H1 (cell line): Measurements from ENCODE around the gene CEP41. TPM values are rescaled to one million over a fixed set of nuclear protein-coding genes. Genes with fewer than 3 reads are reported as not detected.

ENCODE experiments used
- BCL11A ChIP-seq, 2 experiments: IDR thresholded peaks; one replicate each; pipeline ENCODE4 v1.6.1; 2011; ENCODE audit warnings: low read depth in 2 of 2, low read length in 2 of 2, mild to moderate bottlenecking in 2 of 2
- E2F6 ChIP-seq: IDR thresholded peaks from 2 replicates; pipeline ENCODE4 v1.6.1; 2012; ENCODE audit warnings: inconsistent platforms
- GTF2F1 ChIP-seq: IDR thresholded peaks from 2 replicates; pipeline ENCODE4 v1.6.1; 2012; ENCODE audit warnings: low read depth, low read length, improper control_type of control experiment, borderline replicate concordance
- HDAC2 ChIP-seq, 2 experiments: fragments of 300-600 bp in 1 of 2; sonication (generic) in 1 of 2; IDR thresholded peaks; 2 replicates each; pipeline ENCODE4 v1.6.1; 2011 to 2012; ENCODE audit warnings: low read depth in 2 of 2, low read length in 2 of 2, mild to moderate bottlenecking in 2 of 2, moderate library complexity in 2 of 2, borderline replicate concordance in 1 of 2, inconsistent platforms in 1 of 2
- MAFK ChIP-seq: IDR thresholded peaks from 2 replicates; pipeline ENCODE4 v1.6.1; 2012; ENCODE audit warnings: low read depth, mild to moderate bottlenecking, improper control_type of control experiment, low read length
- NRF1 ChIP-seq: IDR thresholded peaks from 2 replicates; pipeline ENCODE4 v1.6.1; 2011; ENCODE audit warnings: mild to moderate bottlenecking, low read depth, low read length, improper control_type of control experiment
- SAP30 ChIP-seq: fragments of 300-600 bp; sonication (generic); IDR thresholded peaks from 2 replicates; pipeline ENCODE4 v1.7.1; 2012; ENCODE audit warnings: low read length, moderate library complexity, mild to moderate bottlenecking, inconsistent platforms; ENCODE audit not compliant: insufficient read depth, insufficient replicate concordance
- SIX5 ChIP-seq: IDR thresholded peaks from 2 replicates; pipeline ENCODE4 v1.6.1; 2011; ENCODE audit warnings: mild to moderate bottlenecking, low read depth, low read length
- TAF7 ChIP-seq: optimal IDR thresholded peaks from 2 replicates; pipeline ENCODE3; 2011; ENCODE audit warnings: low read depth, mild to moderate bottlenecking, inconsistent platforms, low read length, moderate library complexity, borderline replicate concordance
- TBP ChIP-seq: IDR thresholded peaks from 2 replicates; pipeline ENCODE4 v1.6.1; 2011; ENCODE audit warnings: low read depth, low read length, improper control_type of control experiment
- polyA plus RNA-seq, 7 experiments: library from polyadenylated mRNA; depleted of rRNA in 3 of 7; stranded (reverse) in 5 of 7; unstranded in 2 of 7; fragments of >200 nt in 5 of 7; fragments of 200-250 nt in 2 of 7; gene quantifications; 1 replicate in 5 of 7; 2 replicates in 1 of 7; 4 replicates in 1 of 7; pipeline versions ENCODE4 v1.2.1 to v1.2.3, GENCODE V29; 2011 to 2013; ENCODE audit warnings: missing spikeins in 2 of 7, mixed read lengths in 2 of 7
- total RNA-seq: library from RNA; stranded (reverse); fragmentation: NEBNext Ultra II Directional; extraction: Animal tissue kit (Norgen Biotek cat#: 25700); gene quantifications from 2 replicates; pipeline ENCODE4 v1.2.1, GENCODE V29; 2021

CEP41 gene
- total and polyA plus RNA-seq, 2 of the 8 experiments (the other 6 are each of a cell fraction or from before 2014, with no cell fraction given), result 9.3 to 12.8 TPM

- peak; percentile 66 for TF ChIP-seq TAF7
- TF ChIP-seq MAFK, result no peak
- TF ChIP-seq NRF1, result peak; percentile 91
- TF ChIP-seq HDAC2 (IDR thresholded peaks at IDR 0.05; ENCODE audit: borderline replicate concordance in 1 of 2, low read depth in 2 of 2, low read length in 2 of 2), result peak; percentile 69 to 75; a peak in 2 of 4 replicates
- no peak for TF ChIP-seq BCL11A (IDR thresholded peaks at IDR 0.05; ENCODE audit: low read depth in 2 of 2, low read length in 2 of 2)
- TF ChIP-seq SAP30, result no peak
- TF ChIP-seq SIX5, result no peak
- TF ChIP-seq GTF2F1, result peak; percentile 88
- peak; percentile 97 for TF ChIP-seq E2F6
- TF ChIP-seq TBP, result peak; percentile 78; the same call in 1 of the 2 replicates
Observed at GRCh38 chr7:130486114-130486953, 45.5 kb upstream of the CEP41 start (continued).
